K562 (cell line): ENCODE measurements around the gene KIFAP3. TPM values are rescaled to one million over a fixed set of nuclear protein-coding genes. Genes with fewer than 3 reads are reported as not detected.

Experiments used
- COPS2 ChIP-seq: fragments of 450-650 bp; conservative IDR thresholded peaks from 2 replicates; pipeline ENCODE4 v1.6.1; 2016; ENCODE audit warnings: mild to moderate bottlenecking, moderate library complexity
- MYNN ChIP-seq, 2 experiments: sonication (generic); formaldehyde crosslinking in 1 of 2; IDR thresholded peaks; 2 replicates each; pipeline versions ENCODE4 v1.5.0 to v1.6.1; 2016 to 2020; ENCODE audit warnings: antibody characterized with exemption in 1 of 2, missing genetic modification reagents in 1 of 2
- NBN ChIP-seq: fragments of 450-650 bp; IDR thresholded peaks from 2 replicates; pipeline ENCODE4 v1.6.1; 2016; ENCODE audit warnings: low read depth, mild to moderate bottlenecking
- NUFIP1 ChIP-seq: fragments of 450-650 bp; IDR thresholded peaks from 2 replicates; pipeline ENCODE4 v1.6.1; 2018; ENCODE audit not compliant: partially characterized antibody
- PHB ChIP-seq: fragments of 250-450 bp; sonication (Bioruptor Pico); IDR thresholded peaks from 2 replicates; pipeline ENCODE4 v1.5.0; 2021
- PML ChIP-seq: IDR thresholded peaks from 2 replicates; pipeline ENCODE4 v1.6.1; 2012; ENCODE audit warnings: low read length, inconsistent platforms
- RNF219 ChIP-seq: fragments of 250-450 bp; sonication (Bioruptor Pico); IDR thresholded peaks from 2 replicates; pipeline ENCODE4 v1.5.0; 2022; ENCODE audit warnings: mild to moderate bottlenecking
- RREB1 ChIP-seq: fragments of 250-450 bp; sonication (Bioruptor Pico); IDR thresholded peaks from 2 replicates; pipeline ENCODE4 v1.4.0; 2020
- TCF7 ChIP-seq: sonication (generic); IDR thresholded peaks from 2 replicates; pipeline ENCODE4 v1.6.1; 2016; ENCODE audit warnings: antibody characterized with exemption, borderline replicate concordance
- XRCC3 ChIP-seq: fragments of 450-650 bp; IDR thresholded peaks from 2 replicates; pipeline ENCODE4 v1.6.1; 2017; ENCODE audit warnings: mild to moderate bottlenecking, moderate library complexity
- ZBTB2 ChIP-seq: fragments of 450-650 bp; IDR thresholded peaks from 2 replicates; pipeline ENCODE4 v1.6.1; 2016; ENCODE audit warnings: antibody characterized with exemption
- ZC3H11A ChIP-seq: IDR thresholded peaks from 2 replicates; pipeline ENCODE4 v1.6.1; 2012; ENCODE audit warnings: low read depth, low read length, improper control_type of control experiment
- ZNF140 ChIP-seq: fragments of 250-450 bp; sonication (Bioruptor Pico); IDR thresholded peaks from 2 replicates; pipeline ENCODE4 v1.8.0; 2021; ENCODE audit warnings: moderate library complexity, mild to moderate bottlenecking, inconsistent platforms
- ZNF263 ChIP-seq: sonication (generic); formaldehyde crosslinking; IDR thresholded peaks from 2 replicates; pipeline ENCODE4 v1.8.0; 2022; ENCODE audit warnings: mild to moderate bottlenecking, missing genetic modification reagents, borderline replicate concordance
- polyA plus RNA-seq, 8 experiments: library from polyadenylated mRNA; depleted of rRNA in 4 of 8; stranded (reverse) in 5 of 8; unstranded in 3 of 8; fragments of >200 nt; fragmentation: Nextera tagmentation in 2 of 8; fragmentation: Illumina TruSeq in 1 of 8; extraction: Ambion mirVana in 2 of 8; extraction: Trizol in 1 of 8; gene quantifications; 2 replicates each; pipeline versions ENCODE4 v1.2.1 to v1.2.3, GENCODE V29; 2011 to 2014; ENCODE audit warnings: inconsistent platforms in 1 of 8, missing spikeins in 1 of 8
- total RNA-seq, 7 experiments: library from RNA; depleted of rRNA in 6 of 7; stranded (reverse); fragments of >200 nt in 6 of 7; fragmentation: Illumina TruSeq in 2 of 7; extraction: Trizol in 2 of 7; gene quantifications; 2 replicates each; pipeline versions ENCODE4 v1.2.1 to v1.2.3, GENCODE V29; 2011 to 2021; ENCODE audit warnings: low replicate concordance in 1 of 7

The KIFAP3 gene
- total and polyA plus RNA-seq, 9 of the 15 experiments (the other 6 are each of a cell fraction or from before 2014, with no cell fraction given), result 8.8 to 17.5 (median 11.8) TPM

- TF ChIP-seq RNF219 (CRISPR knock-in tag), result no peak
- no peak for TF ChIP-seq PHB
- no peak; the same call in 1 of the 2 replicates for TF ChIP-seq NBN
- TF ChIP-seq RREB1, result 0 out of 2 replicates have a peak, but pooled peaks have one; percentile 48
- TF ChIP-seq ZNF263, result peak; percentile 49; the same call in 1 of the 2 replicates
- 0 out of 2 replicates have a peak, but pooled peaks have one; percentile 15 for TF ChIP-seq TCF7
- peak; percentile 20; the same call in 1 of the 2 replicates for TF ChIP-seq PML
- no peak for TF ChIP-seq ZC3H11A
- TF ChIP-seq NUFIP1, result no peak
- peak; percentile 97 for TF ChIP-seq ZBTB2
- no peak for TF ChIP-seq ZNF140 (CRISPR knock-in tag)
- TF ChIP-seq COPS2, result no peak
- TF ChIP-seq XRCC3, result no peak
- peak; percentile 19; the same call in 1 of the 2 replicates for TF ChIP-seq MYNN (IDR thresholded peaks at IDR 0.05)
- TF ChIP-seq MYNN (CRISPR knock-in tag; IDR thresholded peaks at IDR 0.05), result no peak
Measured at GRCh38 chr1:170074250-170075157, at the start of gene KIFAP3 (continued).
